GM19328 (cell line): Measurements from ENCODE around the gene ADORA3.

ENCODE experiments used
- ATAC-seq: cut with Tn5 transposase; IDR thresholded peaks from one replicate; pipeline ENCODE4 v1.9.1; 2021; ENCODE audit warnings: mild to moderate bottlenecking, moderate library complexity; ENCODE audit not compliant: unreplicated experiment

Gene ADORA3

GRCh38 chr1:111509997-111510375 is 6.6 kb upstream of the ADORA3 start:
- no peak for ATAC-seq

GRCh38 chr1:111507411-111508201 is 4.2 kb upstream of the ADORA3 start:
- ATAC-seq = peak; percentile 39

GRCh38 chr1:111506561-111506960 is 3.1 kb upstream of the ADORA3 start:
- no peak for ATAC-seq

- peak; percentile 52 for ATAC-seq
Observed at GRCh38 chr1:111505641-111506119, 2.2 kb upstream of the ADORA3 start.

GRCh38 chr1:111504097-111504496 is 664 bp upstream of the ADORA3 start:
- no peak for ATAC-seq

- no peak for ATAC-seq
Observed at GRCh38 chr1:111501645-111502044, 1.8 kb downstream of the ADORA3 start.

GRCh38 chr1:111499026-111499785 is 4.2 kb downstream of the ADORA3 start:
- no peak for ATAC-seq

GRCh38 chr1:111497592-111497991 is 5.8 kb downstream of the ADORA3 start:
- ATAC-seq = no peak

- no peak for ATAC-seq
Observed at GRCh38 chr1:111496398-111496797, 7.0 kb downstream of the ADORA3 start.

- ATAC-seq = no peak
Observed at GRCh38 chr1:111491070-111491469, 12.4 kb downstream of the ADORA3 start.

GRCh38 chr1:111490220-111490619 is 13.2 kb downstream of the ADORA3 start:
- ATAC-seq = no peak

- no peak for ATAC-seq
Observed at GRCh38 chr1:111489604-111490003, 13.8 kb downstream of the ADORA3 start.

- ATAC-seq = no peak
Observed at GRCh38 chr1:111488669-111489068, 14.8 kb downstream of the ADORA3 start.

- ATAC-seq = no peak
Observed at GRCh38 chr1:111487133-111487532, 16.3 kb downstream of the ADORA3 start.

- ATAC-seq = no peak
Observed at GRCh38 chr1:111486431-111486830, 17.0 kb downstream of the ADORA3 start.

- no peak for ATAC-seq
Observed at GRCh38 chr1:111484391-111485026, 18.9 kb downstream of the ADORA3 start.

- no peak for ATAC-seq
Observed at GRCh38 chr1:111483876-111484275, 19.6 kb downstream of the ADORA3 start.

GRCh38 chr1:111483166-111483565 is 20.3 kb downstream of the ADORA3 start:
- ATAC-seq = no peak

GRCh38 chr1:111481387-111482221 is 21.8 kb downstream of the ADORA3 start:
- no peak for ATAC-seq

GRCh38 chr1:111480674-111481073 is 22.8 kb downstream of the ADORA3 start:
- no peak for ATAC-seq
